Measurements from ENCODE around the gene FDX1.

GRCh38 chr11:110470716-110471115, 41.0 kb downstream of the FDX1 start:
- no peak for TF ChIP-seq CTCF (conservative IDR thresholded peaks at IDR 0.05)
- no peak for TF ChIP-seq EZH2 (IDR thresholded peaks at IDR 0.05; ENCODE audit: low read depth)

Measured in PC-9 (cell line).